SK-N-SH treated with all-trans-retinoic acid at 6 μM for 48 hours (cell line): ENCODE measurements around the gene OFD1.

Experiments
- ATAC-seq: fragments of 200-7000 bp; cut with Tn5 transposase; 3 replicates; pipeline ENCODE4 v1.9.1; 2020; ENCODE audit warnings: mild to moderate bottlenecking, moderate library complexity
- ARNTL ChIP-seq: fragments of 450-650 bp; formaldehyde crosslinking; IDR thresholded peaks from 2 replicates; pipeline ENCODE4 v1.5.0; 2020; ENCODE audit warnings: low read depth, mild to moderate bottlenecking, moderate library complexity, borderline replicate concordance
- BACH2 ChIP-seq: fragments of 250-450 bp; sonication (Bioruptor Pico); IDR thresholded peaks from 2 replicates; pipeline ENCODE4 v1.9.0; 2021; ENCODE audit warnings: mild to moderate bottlenecking, borderline replicate concordance
- CREB5 ChIP-seq: fragments of 250-450 bp; sonication (Bioruptor Pico); IDR thresholded peaks from 2 replicates; pipeline ENCODE4 v1.5.1; 2020; ENCODE audit warnings: low read depth, mild to moderate bottlenecking, moderate library complexity
- CSDC2 ChIP-seq: fragments of 250-450 bp; sonication (Bioruptor Pico); IDR thresholded peaks from 2 replicates; pipeline ENCODE4 v1.5.0; 2020; ENCODE audit warnings: mild to moderate bottlenecking, moderate library complexity
- ISL1 ChIP-seq: fragments of 250-450 bp; sonication (Bioruptor Pico); IDR thresholded peaks from 2 replicates; pipeline ENCODE4 v2.1.2; 2022; ENCODE audit warnings: mild to moderate bottlenecking, moderate library complexity
- OSR1 ChIP-seq: fragments of 250-450 bp; sonication (Bioruptor Pico); IDR thresholded peaks from 2 replicates; pipeline ENCODE4 v1.8.0; 2022; ENCODE audit warnings: moderate library complexity, mild to moderate bottlenecking, inconsistent platforms
- PATZ1 ChIP-seq: fragments of 250-450 bp; sonication (Bioruptor Pico); IDR thresholded peaks from 2 replicates; pipeline ENCODE4 v1.8.0; 2020; ENCODE audit warnings: mild to moderate bottlenecking, moderate library complexity, borderline replicate concordance
- POU6F1 ChIP-seq: fragments of 250-450 bp; sonication (Bioruptor Pico); IDR thresholded peaks from 2 replicates; pipeline ENCODE4 v1.8.0; 2021; ENCODE audit warnings: low read depth, mild to moderate bottlenecking, moderate library complexity, borderline replicate concordance
- RARB ChIP-seq: fragments of 250-450 bp; sonication (Bioruptor Pico); IDR thresholded peaks from 2 replicates; pipeline ENCODE4 v1.8.0; 2021; ENCODE audit warnings: mild to moderate bottlenecking, moderate library complexity
- SNAI2 ChIP-seq: fragments of 250-450 bp; sonication (Bioruptor Pico); IDR thresholded peaks from 2 replicates; pipeline ENCODE4 v1.5.0; 2020; ENCODE audit warnings: mild to moderate bottlenecking, moderate library complexity
- TSHZ2 ChIP-seq: fragments of 250-450 bp; sonication (Bioruptor Pico); IDR thresholded peaks from 2 replicates; pipeline ENCODE4 v1.5.0; 2020; ENCODE audit warnings: mild to moderate bottlenecking, moderate library complexity
- ZC3H10 ChIP-seq: fragments of 250-450 bp; sonication (Bioruptor Pico); IDR thresholded peaks from 2 replicates; pipeline ENCODE4 v1.5.1; 2021; ENCODE audit warnings: mild to moderate bottlenecking, moderate library complexity
- ZFP3 ChIP-seq: fragments of 250-450 bp; sonication (Bioruptor Pico); IDR thresholded peaks from 2 replicates; pipeline ENCODE4 v1.5.0; 2020; ENCODE audit warnings: mild to moderate bottlenecking, moderate library complexity
- ZFP30 ChIP-seq: fragments of 450-650 bp; formaldehyde crosslinking; IDR thresholded peaks from 2 replicates; pipeline ENCODE4 v1.5.0; 2022; ENCODE audit warnings: mild to moderate bottlenecking, moderate library complexity
- ZNF70 ChIP-seq: fragments of 450-650 bp; formaldehyde crosslinking; IDR thresholded peaks from 2 replicates; pipeline ENCODE4 v1.5.0; 2020; ENCODE audit warnings: mild to moderate bottlenecking, moderate library complexity
- ZNF8 ChIP-seq: fragments of 450-650 bp; formaldehyde crosslinking; IDR thresholded peaks from 2 replicates; pipeline ENCODE4 v1.5.0; 2020; ENCODE audit warnings: mild to moderate bottlenecking, moderate library complexity

Gene OFD1

GRCh38 chrX:13711141-13711540 lies 23.4 kb upstream of the OFD1 start:
- ATAC-seq: no peak

GRCh38 chrX:13716455-13716854 lies 18.1 kb upstream of the OFD1 start:
- ATAC-seq: no peak
- TF ChIP-seq BACH2 (CRISPR knock-in tag): no peak

More at GRCh38 chrX:13711141-13711540, 23.4 kb upstream of the OFD1 start:
- TF ChIP-seq ZC3H10 (CRISPR knock-in tag) (no peak), ZFP30 (CRISPR knock-in tag) (no peak), RARB (no peak), TSHZ2 (CRISPR knock-in tag) (no peak), ISL1 (CRISPR knock-in tag) (no peak), CREB5 (no peak), ZNF70 (no peak), SNAI2 (CRISPR knock-in tag) (no peak), PATZ1 (CRISPR knock-in tag) (no peak), ZNF8 (CRISPR knock-in tag) (no peak), CSDC2 (CRISPR knock-in tag) (no peak), BACH2 (CRISPR knock-in tag) (no peak), ZFP3 (CRISPR knock-in tag) (no peak)

GRCh38 chrX:13716905-13717304 lies 17.6 kb upstream of the OFD1 start:
- ATAC-seq: no peak
- TF ChIP-seq POU6F1 (CRISPR knock-in tag) (no peak), ARNTL (no peak), ZNF8 (CRISPR knock-in tag) (no peak), PATZ1 (CRISPR knock-in tag) (no peak), ISL1 (CRISPR knock-in tag) (no peak), OSR1 (CRISPR knock-in tag) (no peak)

- TF ChIP-seq CREB5: no peak
- TF ChIP-seq, all 23 proteins: peak for 0
- no peak for ATAC-seq
Observed at GRCh38 chrX:13717700-13718472, 16.7 kb upstream of the OFD1 start.
